H54 (cell line): ENCODE results near the gene CBL.
A peak's percentile ranks its signal among the peaks of the same experiment; 100 is the strongest.

Experiments
- DNase-seq: peaks from one replicate; pipeline ENCODE4 v3.0.0; 2011; ENCODE audit warnings: low spot score, mixed read lengths; ENCODE audit not compliant: insufficient read length
- FAIRE-seq: peaks from 3 replicates; lab custom pipeline; 2011; peaks lifted over from hg19 to GRCh38; lab: Jason Lieb, UNC
- POLR2A ChIP-seq: IDR thresholded peaks from 2 replicates; pipeline ENCODE4 v1.6.1; 2011; ENCODE audit warnings: low read depth, mild to moderate bottlenecking, low read length

CBL gene

GRCh38 chr11:119346605-119347004 lies 140.5 kb downstream of the CBL start, which contains the start of gene MFRP:
Gene MFRP (minus strand): TSS chr11:119346705. CDS start chr11:119346513, 192 bp downstream.
- DNase-seq (no peak), FAIRE-seq (no peak)
- TF ChIP-seq POLR2A: no peak

GRCh38 chr11:119347242-119347641 lies 141.1 kb downstream of the CBL start:
- FAIRE-seq (no peak), DNase-seq (no peak)

GRCh38 chr11:119347940-119348605 lies 141.9 kb downstream of the CBL start:
- no peak for DNase-seq
- no peak for TF ChIP-seq POLR2A
- FAIRE-seq: no peak

More at GRCh38 chr11:119347242-119347641, 141.1 kb downstream of the CBL start:
- no peak for TF ChIP-seq POLR2A

GRCh38 chr11:119350302-119350701 lies 144.2 kb downstream of the CBL start:
- FAIRE-seq (no peak), DNase-seq (no peak)
- no peak for TF ChIP-seq POLR2A

- DNase-seq: no peak
- no peak for FAIRE-seq
- TF ChIP-seq POLR2A: no peak
Measured at GRCh38 chr11:119351232-119351631, 145.1 kb downstream of the CBL start.

GRCh38 chr11:119352857-119353260 lies 146.7 kb downstream of the CBL start:
- FAIRE-seq (no peak), DNase-seq (no peak)
- TF ChIP-seq POLR2A: no peak

GRCh38 chr11:119355091-119355843 lies 149.1 kb downstream of the CBL start:
- no peak for FAIRE-seq
- TF ChIP-seq POLR2A: no peak
- no peak for DNase-seq

- no peak for FAIRE-seq
- DNase-seq: peak; percentile 89
Measured at GRCh38 chr11:119356349-119357031, 150.4 kb downstream of the CBL start.

GRCh38 chr11:119357074-119357473 lies 150.9 kb downstream of the CBL start:
- DNase-seq (no peak), FAIRE-seq (no peak)
- TF ChIP-seq POLR2A: no peak

More at GRCh38 chr11:119356349-119357031, 150.4 kb downstream of the CBL start:
- TF ChIP-seq POLR2A: no peak
